Neutrophil (primary cell): ENCODE measurements around the gene POU3F2.

Experiments
- H3K27ac ChIP-seq: fragments of 200-600 bp; sonication (generic); 2 replicates; pipeline ENCODE4 v1.5.1; 2016; ENCODE audit warnings: mild to moderate bottlenecking, moderate library complexity
- H3K27me3 ChIP-seq: fragments of 200-600 bp; sonication (generic); 2 replicates; pipeline ENCODE4 v1.6.0; 2016; ENCODE audit warnings: mild to moderate bottlenecking
- H3K36me3 ChIP-seq: fragments of 200-600 bp; sonication (generic); 2 replicates; pipeline ENCODE4 v1.5.1; 2017
- H3K4me1 ChIP-seq, 2 experiments: fragments of 200-600 bp in 1 of 2; sonication (generic) in 1 of 2; 1 replicate in 1 of 2; 2 replicates in 1 of 2; pipeline versions ENCODE4 v1.5.1 to v1.6.1; 2013 to 2016; ENCODE audit warnings: low read depth in 1 of 2, low read length in 1 of 2, mild to moderate bottlenecking in 1 of 2, moderate library complexity in 1 of 2; ENCODE audit not compliant: control insufficient read depth in 1 of 2, insufficient read depth in 1 of 2
- H3K4me3 ChIP-seq, 2 experiments: fragments of 200-600 bp in 1 of 2; sonication (generic) in 1 of 2; 1 replicate in 1 of 2; 2 replicates in 1 of 2; pipeline ENCODE4 v1.5.1; 2013 to 2016; ENCODE audit warnings: low read depth in 1 of 2, low read length in 1 of 2, mild to moderate bottlenecking in 1 of 2, moderate library complexity in 1 of 2
- H3K9me3 ChIP-seq: fragments of 200-600 bp; sonication (generic); 2 replicates; pipeline ENCODE4 v1.5.1; 2016
- TF ChIP-seq, protein P1 (sequence below): fragments of 200-600 bp; sonication (generic); IDR thresholded peaks from 2 replicates; pipeline ENCODE4 v1.5.1; 2016; ENCODE audit warnings: antibody characterized with exemption

Gene POU3F2

GRCh38 chr6:98836025-98836961, 1.9 kb downstream of the POU3F2 start:
- TF ChIP-seq, protein P1, sequence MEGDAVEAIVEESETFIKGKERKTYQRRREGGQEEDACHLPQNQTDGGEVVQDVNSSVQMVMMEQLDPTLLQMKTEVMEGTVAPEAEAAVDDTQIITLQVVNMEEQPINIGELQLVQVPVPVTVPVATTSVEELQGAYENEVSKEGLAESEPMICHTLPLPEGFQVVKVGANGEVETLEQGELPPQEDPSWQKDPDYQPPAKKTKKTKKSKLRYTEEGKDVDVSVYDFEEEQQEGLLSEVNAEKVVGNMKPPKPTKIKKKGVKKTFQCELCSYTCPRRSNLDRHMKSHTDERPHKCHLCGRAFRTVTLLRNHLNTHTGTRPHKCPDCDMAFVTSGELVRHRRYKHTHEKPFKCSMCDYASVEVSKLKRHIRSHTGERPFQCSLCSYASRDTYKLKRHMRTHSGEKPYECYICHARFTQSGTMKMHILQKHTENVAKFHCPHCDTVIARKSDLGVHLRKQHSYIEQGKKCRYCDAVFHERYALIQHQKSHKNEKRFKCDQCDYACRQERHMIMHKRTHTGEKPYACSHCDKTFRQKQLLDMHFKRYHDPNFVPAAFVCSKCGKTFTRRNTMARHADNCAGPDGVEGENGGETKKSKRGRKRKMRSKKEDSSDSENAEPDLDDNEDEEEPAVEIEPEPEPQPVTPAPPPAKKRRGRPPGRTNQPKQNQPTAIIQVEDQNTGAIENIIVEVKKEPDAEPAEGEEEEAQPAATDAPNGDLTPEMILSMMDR, result no peak
- Histone ChIP-seq H3K9me3 (no peaks in the 10 kb centered on the region), H3K4me3 (no peak overlapping the region), H3K27ac (no peak overlapping the region), H3K36me3 (no peaks in the 10 kb centered on the region), H3K4me1 (peaks cover 27 to 47% of the 10 kb centered on the region in 2 experiments), H3K27me3 (peaks cover 100% of the 10 kb centered on the region)

DNA sequence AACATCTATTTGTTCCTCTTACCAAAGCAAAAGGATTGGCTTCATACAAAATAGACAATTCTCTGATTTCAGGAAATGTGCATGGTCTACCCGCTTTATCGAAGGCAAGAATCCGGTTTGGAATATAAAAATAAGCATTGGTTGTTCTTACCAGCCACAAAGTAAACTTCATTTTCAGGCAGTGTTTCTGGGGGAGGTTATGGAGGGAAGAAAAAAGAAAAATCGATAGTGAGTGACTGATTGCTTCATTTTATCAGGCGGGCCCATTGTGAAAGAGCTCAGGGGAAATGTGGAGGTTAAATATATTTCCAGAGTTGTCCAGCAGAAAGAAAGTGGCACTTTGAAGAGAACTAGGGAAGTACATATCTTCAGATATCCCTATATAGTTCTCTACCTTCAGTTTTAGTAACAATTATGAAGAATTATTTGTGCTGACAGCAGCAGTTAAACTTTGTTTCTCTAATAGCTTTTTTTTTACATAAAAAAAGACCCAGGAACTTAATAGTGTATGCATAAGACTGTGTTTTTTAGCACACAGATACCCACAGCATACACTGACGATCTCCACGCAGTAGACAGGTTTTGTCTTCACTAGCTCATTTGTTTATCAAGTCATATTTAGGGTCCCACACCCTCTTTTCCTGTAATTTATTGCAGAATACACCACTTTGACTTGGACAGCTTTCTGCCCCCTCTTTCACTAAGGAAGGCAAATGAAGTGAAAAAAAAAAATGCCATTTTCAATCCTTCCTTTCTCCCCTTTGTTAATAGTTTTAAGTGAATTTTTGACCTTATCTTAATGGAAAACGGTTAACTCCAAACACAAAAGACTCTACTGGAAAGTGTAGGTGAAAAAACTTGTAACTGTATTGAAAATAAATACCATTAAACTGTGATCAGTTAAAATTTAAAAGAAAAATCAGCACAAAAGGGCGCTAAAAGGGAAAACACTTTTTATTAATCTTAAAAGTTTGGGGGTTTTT, 2.9 kb downstream of the POU3F2 start:
- TF ChIP-seq, protein P1, result no peak
- peaks cover 100% of the 10 kb centered on the region for H3K27me3 ChIP-seq
- H3K27ac ChIP-seq, result no peak overlapping the region
- no peak overlapping the region for H3K4me3 ChIP-seq
- H3K9me3 ChIP-seq, result no peaks in the 10 kb centered on the region
- peaks cover 25 to 38% of the 10 kb centered on the region in 2 experiments for H3K4me1 ChIP-seq
- H3K36me3 ChIP-seq, result no peaks in the 10 kb centered on the region

DNA sequence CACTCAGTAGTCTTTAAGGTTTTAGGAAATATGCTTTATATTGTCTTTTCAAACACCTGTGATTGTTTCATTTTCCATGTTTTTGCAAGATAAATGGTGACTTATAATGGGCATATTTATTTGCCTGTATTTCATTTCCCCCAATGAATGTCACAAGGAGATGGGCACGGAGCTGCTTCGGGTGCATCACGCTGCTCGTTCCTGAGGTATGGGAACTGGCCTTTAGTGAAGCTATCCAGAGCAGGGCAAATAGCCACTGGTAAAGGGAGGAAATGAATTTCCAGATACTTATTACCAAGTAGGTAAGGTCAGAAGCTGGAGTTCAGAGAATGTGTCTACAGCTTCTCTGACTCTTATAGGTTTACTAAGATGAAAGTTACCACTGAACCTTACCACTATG, 3.7 kb downstream of the POU3F2 start:
- Histone ChIP-seq H3K4me3 (no peak overlapping the region), H3K9me3 (no peaks in the 10 kb centered on the region), H3K27me3 (peaks cover 100% of the 10 kb centered on the region), H3K4me1 (peaks cover 17 to 30% of the 10 kb centered on the region in 2 experiments), H3K36me3 (no peaks in the 10 kb centered on the region), H3K27ac (no peak overlapping the region)
- TF ChIP-seq, protein P1, result no peak

DNA sequence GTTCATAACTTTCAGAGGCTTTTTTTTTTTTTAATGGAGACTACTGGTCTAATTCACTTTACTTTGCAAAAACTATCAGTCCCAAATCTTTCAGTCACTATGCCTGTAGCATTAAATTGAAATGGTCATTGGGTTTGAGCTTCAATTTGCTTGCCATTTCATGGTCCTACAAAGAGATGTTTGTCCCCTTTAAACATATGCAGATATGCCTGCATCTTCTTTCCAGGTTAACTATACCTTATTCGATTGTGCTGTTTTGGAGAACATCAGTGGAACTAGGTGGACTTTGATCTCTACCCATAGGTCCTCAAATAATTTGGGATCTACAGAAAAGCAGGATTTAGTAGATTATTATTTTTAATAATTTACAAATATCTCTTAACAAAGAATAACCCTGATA, 4.6 kb downstream of the POU3F2 start:
- H3K36me3 ChIP-seq, result no peaks in the 10 kb centered on the region
- no peaks in the 10 kb centered on the region for H3K9me3 ChIP-seq

DNA sequence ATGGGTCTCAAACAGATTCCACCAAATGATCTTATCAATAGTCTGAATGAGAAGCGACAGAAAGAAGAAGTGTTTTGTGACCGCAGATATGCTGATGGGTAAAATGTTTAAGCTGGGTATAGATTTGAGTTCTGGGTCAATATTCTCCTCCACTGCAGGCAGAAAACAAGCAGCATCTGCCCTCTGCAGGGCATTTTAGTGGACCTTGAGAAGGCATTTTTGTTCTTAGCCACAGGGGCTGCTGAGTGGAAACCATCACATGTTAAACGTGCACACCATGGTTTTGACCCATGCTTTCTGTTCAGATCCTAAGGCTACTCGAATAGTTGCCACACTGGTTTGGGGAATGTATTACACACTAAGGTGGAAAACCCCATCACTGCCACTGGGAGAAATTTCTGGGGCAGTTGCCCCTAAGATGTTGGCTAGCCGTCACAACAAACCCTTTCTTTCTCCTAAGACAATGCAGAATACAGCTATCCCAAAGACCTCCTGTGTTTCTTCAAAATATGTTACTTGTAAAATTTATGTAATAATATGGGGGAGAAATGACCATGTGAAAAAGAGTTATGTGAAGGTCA, 5.5 kb downstream of the POU3F2 start:
- Histone ChIP-seq H3K27ac (no peak overlapping the region), H3K4me1 (peaks cover 6 to 14% of the 10 kb centered on the region in 2 experiments), H3K4me3 (no peak overlapping the region), H3K27me3 (peaks cover 100% of the 10 kb centered on the region), H3K9me3 (no peaks in the 10 kb centered on the region), H3K36me3 (no peaks in the 10 kb centered on the region)
- TF ChIP-seq, protein P1, result no peak

More for the DNA sequence above, 4.6 kb downstream of the POU3F2 start:
- peaks cover 100% of the 10 kb centered on the region for H3K27me3 ChIP-seq
- peaks cover 8 to 20% of the 10 kb centered on the region in 2 experiments for H3K4me1 ChIP-seq
- TF ChIP-seq, protein P1, result no peak
- no peak overlapping the region for H3K27ac ChIP-seq
- H3K4me3 ChIP-seq, result no peak overlapping the region
